BE2C (cell line): ENCODE data around the gene VTCN1.

Experiments
- DNase-seq: peaks from one replicate; pipeline ENCODE4 v3.0.0-alpha.2; 2020
- H3K27me3 ChIP-seq: fragments of 250-450 bp; sonication (Bioruptor Pico); 2 replicates; pipeline ENCODE4 v1.5.1; 2020; ENCODE audit warnings: mild to moderate bottlenecking
- H3K36me3 ChIP-seq: fragments of 250-450 bp; sonication (Bioruptor Pico); 2 replicates; pipeline ENCODE4 v1.5.1; 2020; ENCODE audit warnings: mild to moderate bottlenecking
- H3K4me1 ChIP-seq: fragments of 250-450 bp; sonication (Bioruptor Pico); 2 replicates; pipeline ENCODE4 v1.5.1; 2020
- H3K4me3 ChIP-seq: 2 replicates; pipeline ENCODE4 v1.5.1; 2011; ENCODE audit warnings: low read depth, low read length
- H3K9me3 ChIP-seq: fragments of 250-450 bp; sonication (Bioruptor Pico); 2 replicates; pipeline ENCODE4 v1.5.1; 2020
- CTCF ChIP-seq: IDR thresholded peaks from 2 replicates; pipeline ENCODE4 v1.5.1; 2012; ENCODE audit warnings: mild to moderate bottlenecking, low read depth, low read length

Gene VTCN1

GRCh38 chr1:117098287-117098890 is 112.3 kb downstream of the VTCN1 start:
- H3K27me3 ChIP-seq, result no peaks in the 10 kb centered on the region
- H3K4me1 ChIP-seq, result peaks cover 4% of the 10 kb centered on the region
- H3K9me3 ChIP-seq, result no peaks in the 10 kb centered on the region
- H3K36me3 ChIP-seq, result no peaks in the 10 kb centered on the region; the same call in none of the 2 replicates
- H3K4me3 ChIP-seq, result no peak overlapping the region
- no peak for TF ChIP-seq CTCF
- no peak for DNase-seq

GRCh38 chr1:117097443-117097842 is 113.3 kb downstream of the VTCN1 start:
- no peak for DNase-seq
- H3K9me3 ChIP-seq, result no peaks in the 10 kb centered on the region
- no peak for TF ChIP-seq CTCF
- no peaks in the 10 kb centered on the region; the same call in none of the 2 replicates for H3K36me3 ChIP-seq
- no peak overlapping the region for H3K4me3 ChIP-seq
- peaks cover 4% of the 10 kb centered on the region for H3K4me1 ChIP-seq
- H3K27me3 ChIP-seq, result no peaks in the 10 kb centered on the region

- no peaks in the 10 kb centered on the region; the same call in none of the 2 replicates for H3K36me3 ChIP-seq
Measured at GRCh38 chr1:117096951-117097408, 113.7 kb downstream of the VTCN1 start.

GRCh38 chr1:117094841-117095604 is 115.7 kb downstream of the VTCN1 start:
- no peaks in the 10 kb centered on the region; the same call in 1 of the 2 replicates for H3K36me3 ChIP-seq
- H3K27me3 ChIP-seq, result no peaks in the 10 kb centered on the region

More at GRCh38 chr1:117096951-117097408, 113.7 kb downstream of the VTCN1 start:
- DNase-seq, result no peak
- no peak for TF ChIP-seq CTCF
- Histone ChIP-seq H3K27me3 (no peaks in the 10 kb centered on the region), H3K4me1 (peaks cover 4% of the 10 kb centered on the region), H3K4me3 (no peak overlapping the region), H3K9me3 (no peaks in the 10 kb centered on the region)

GRCh38 chr1:117093870-117094621 is 116.7 kb downstream of the VTCN1 start:
- TF ChIP-seq CTCF, result peak; percentile 10; the same call in 1 of the 2 replicates
- no peaks in the 10 kb centered on the region for H3K27me3 ChIP-seq
- no peaks in the 10 kb centered on the region; the same call in 1 of the 2 replicates for H3K36me3 ChIP-seq
- H3K4me3 ChIP-seq, result no peak overlapping the region
- DNase-seq, result peak; percentile 5
- H3K9me3 ChIP-seq, result no peaks in the 10 kb centered on the region
- peaks cover 4% of the 10 kb centered on the region for H3K4me1 ChIP-seq

More at GRCh38 chr1:117094841-117095604, 115.7 kb downstream of the VTCN1 start:
- Histone ChIP-seq H3K4me3 (no peak overlapping the region), H3K4me1 (peaks cover 4% of the 10 kb centered on the region), H3K9me3 (no peaks in the 10 kb centered on the region)
- DNase-seq, result no peak
- no peak for TF ChIP-seq CTCF
